HFFc6 (cell line): Measurements from ENCODE around the gene HOXB2. TPM values are rescaled to one million over a fixed set of nuclear protein-coding genes. Genes with fewer than 3 reads are reported as not detected.
A peak's percentile ranks its signal among the peaks of the same experiment; 100 is the strongest.

Experiments used
- DNase-seq: peaks from one replicate; pipeline ENCODE4 v3.0.0-alpha.2; 2018
- H3K27ac Mint-ChIP-seq: 2 replicates; pipeline ENCODE4 v1.8.0; 2020; ENCODE audit warnings: mild to moderate bottlenecking, mixed read lengths
- H3K27me3 Mint-ChIP-seq: 2 replicates; pipeline ENCODE4 v1.8.0; 2021; ENCODE audit warnings: mild to moderate bottlenecking, moderate library complexity, mixed read lengths; ENCODE audit not compliant: insufficient read depth
- H3K36me3 Mint-ChIP-seq: 2 replicates; pipeline ENCODE4 v1.8.0; 2021; ENCODE audit warnings: low read depth, mixed read lengths
- H3K4me1 Mint-ChIP-seq: 2 replicates; pipeline ENCODE4 v1.8.0; 2020; ENCODE audit warnings: low read depth, mixed read lengths
- H3K4me3 Mint-ChIP-seq: 2 replicates; pipeline ENCODE4 v1.8.0; 2020; ENCODE audit warnings: mild to moderate bottlenecking, moderate library complexity, mixed read lengths
- H3K9me3 Mint-ChIP-seq: 2 replicates; pipeline ENCODE4 v1.8.0; 2020; ENCODE audit warnings: mild to moderate bottlenecking, mixed read lengths
- total RNA-seq, 6 experiments: library from RNA; stranded (reverse); fragmentation: NEBNext Ultra II Directional; extraction: Animal tissue kit (Norgen Biotek cat#: 25700); gene quantifications; 2 replicates in 1 of 6; 3 replicates in 5 of 6; pipeline ENCODE4 v1.2.3, GENCODE V29; 2021
- TF ChIP-seq, protein P1 (sequence below): fragments of 200-600 bp; sonication (generic); IDR thresholded peaks from 2 replicates; pipeline ENCODE4 v1.5.0; 2021; ENCODE audit warnings: antibody characterized with exemption, mild to moderate bottlenecking

Gene HOXB2
- total RNA-seq, 6 experiments from 2014 or later, result not detected

DNA sequence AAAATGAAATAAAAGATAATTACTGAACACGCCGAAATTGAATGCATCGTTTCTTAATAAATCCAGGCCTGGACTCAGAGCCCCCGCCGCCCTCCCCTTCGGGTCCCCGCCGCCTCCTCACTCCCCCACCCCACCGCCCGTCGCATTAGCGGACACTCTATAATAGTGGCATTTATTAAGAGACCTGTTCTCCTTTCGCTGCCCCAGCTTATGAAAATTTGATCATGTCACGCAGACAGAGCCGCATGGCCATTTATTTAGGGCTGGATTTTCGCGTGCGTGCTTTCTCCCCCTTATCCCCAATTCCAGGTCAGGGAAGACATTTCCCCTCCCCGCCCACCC is 6.3 kb upstream of the HOXB2 start:
- no peak overlapping the region for H3K4me3 Mint-ChIP-seq
- H3K9me3 Mint-ChIP-seq, result no peaks in the 10 kb centered on the region
- peaks cover 69% of the 10 kb centered on the region for H3K27me3 Mint-ChIP-seq
- H3K4me1 Mint-ChIP-seq, result no peaks in the 10 kb centered on the region
- H3K27ac Mint-ChIP-seq, result no peak overlapping the region
- no peak for DNase-seq
- no peaks in the 10 kb centered on the region for H3K36me3 Mint-ChIP-seq
- TF ChIP-seq, protein P1, sequence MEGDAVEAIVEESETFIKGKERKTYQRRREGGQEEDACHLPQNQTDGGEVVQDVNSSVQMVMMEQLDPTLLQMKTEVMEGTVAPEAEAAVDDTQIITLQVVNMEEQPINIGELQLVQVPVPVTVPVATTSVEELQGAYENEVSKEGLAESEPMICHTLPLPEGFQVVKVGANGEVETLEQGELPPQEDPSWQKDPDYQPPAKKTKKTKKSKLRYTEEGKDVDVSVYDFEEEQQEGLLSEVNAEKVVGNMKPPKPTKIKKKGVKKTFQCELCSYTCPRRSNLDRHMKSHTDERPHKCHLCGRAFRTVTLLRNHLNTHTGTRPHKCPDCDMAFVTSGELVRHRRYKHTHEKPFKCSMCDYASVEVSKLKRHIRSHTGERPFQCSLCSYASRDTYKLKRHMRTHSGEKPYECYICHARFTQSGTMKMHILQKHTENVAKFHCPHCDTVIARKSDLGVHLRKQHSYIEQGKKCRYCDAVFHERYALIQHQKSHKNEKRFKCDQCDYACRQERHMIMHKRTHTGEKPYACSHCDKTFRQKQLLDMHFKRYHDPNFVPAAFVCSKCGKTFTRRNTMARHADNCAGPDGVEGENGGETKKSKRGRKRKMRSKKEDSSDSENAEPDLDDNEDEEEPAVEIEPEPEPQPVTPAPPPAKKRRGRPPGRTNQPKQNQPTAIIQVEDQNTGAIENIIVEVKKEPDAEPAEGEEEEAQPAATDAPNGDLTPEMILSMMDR, result no peak

DNA sequence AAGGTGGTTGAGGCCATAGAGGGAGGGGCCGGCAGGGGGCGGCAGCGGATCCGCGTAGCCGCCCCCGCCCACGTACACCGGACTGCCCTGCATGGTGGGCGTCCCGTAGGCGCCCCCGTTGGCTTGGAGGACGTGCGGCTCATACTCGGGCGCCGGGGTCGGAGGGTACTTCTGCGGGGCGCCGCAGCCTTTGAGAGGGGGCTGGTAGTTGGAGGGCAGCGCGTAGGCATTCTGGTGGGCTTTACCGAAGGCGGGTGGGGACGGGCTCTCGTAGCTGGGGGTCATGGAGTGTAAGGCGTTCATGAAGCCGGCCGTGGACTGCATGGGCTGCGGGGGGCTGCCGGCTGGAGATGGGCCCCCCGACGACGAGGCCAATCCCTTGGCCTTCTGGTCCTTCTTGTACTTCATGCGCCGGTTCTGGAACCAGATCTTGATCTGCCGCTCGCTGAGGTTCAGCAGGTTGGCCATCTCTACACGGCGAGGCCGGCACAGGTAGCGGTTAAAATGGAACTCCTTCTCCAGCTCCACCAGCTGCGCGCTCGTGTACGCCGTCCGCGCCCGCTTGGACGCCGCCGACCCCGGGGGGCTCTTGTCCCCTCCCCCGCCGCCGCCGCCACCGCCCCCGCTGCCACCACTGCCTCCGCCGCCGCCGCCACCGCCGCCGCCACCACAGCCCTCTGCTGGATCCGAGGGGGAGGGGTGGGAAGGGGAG is 5.7 kb upstream of the HOXB2 start:
- peaks cover 68% of the 10 kb centered on the region for H3K27me3 Mint-ChIP-seq
- TF ChIP-seq, protein P1, result peak; percentile 31; the same call in 1 of the 2 replicates

DNA sequence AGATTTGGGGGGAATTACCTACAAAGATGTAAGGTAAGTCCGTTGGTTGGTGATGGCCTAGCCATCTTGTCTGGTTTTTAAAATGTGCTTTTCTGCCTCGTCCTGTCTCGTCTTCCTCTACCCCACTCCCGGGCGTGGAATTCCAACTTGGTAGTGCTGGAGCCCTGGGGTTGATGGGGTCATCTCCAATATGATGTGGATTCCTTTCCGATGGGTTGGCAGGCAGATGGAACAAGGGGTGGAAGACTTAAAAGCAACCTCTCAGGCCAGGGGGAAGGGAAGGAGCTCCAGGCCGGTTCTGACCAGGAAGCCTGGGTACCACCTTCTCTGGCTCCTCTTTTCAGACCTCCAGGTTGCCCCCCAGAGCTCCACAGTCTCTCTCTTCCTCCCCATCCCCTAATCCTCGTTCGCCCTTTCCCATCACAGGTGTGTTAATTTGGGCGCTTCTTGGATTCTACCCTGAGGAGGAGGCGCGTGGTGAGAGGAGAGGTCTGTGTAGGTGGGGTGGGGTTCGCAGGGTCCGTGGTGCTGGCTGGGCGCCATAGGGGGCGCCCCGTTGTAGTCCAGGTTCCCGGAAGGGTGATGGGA is 5.1 kb upstream of the HOXB2 start:
- H3K4me1 Mint-ChIP-seq, result no peaks in the 10 kb centered on the region
- H3K27me3 Mint-ChIP-seq, result peaks cover 70% of the 10 kb centered on the region
- no peaks in the 10 kb centered on the region for H3K9me3 Mint-ChIP-seq
- TF ChIP-seq, protein P1, result no peak
- no peak overlapping the region for H3K4me3 Mint-ChIP-seq
- H3K27ac Mint-ChIP-seq, result no peak overlapping the region
- no peak for DNase-seq
- no peaks in the 10 kb centered on the region for H3K36me3 Mint-ChIP-seq

More for the DNA sequence above, 5.7 kb upstream of the HOXB2 start:
- no peak overlapping the region for H3K27ac Mint-ChIP-seq
- H3K9me3 Mint-ChIP-seq, result no peaks in the 10 kb centered on the region
- H3K4me1 Mint-ChIP-seq, result no peaks in the 10 kb centered on the region
- H3K36me3 Mint-ChIP-seq, result no peaks in the 10 kb centered on the region
- no peak for DNase-seq
- no peak overlapping the region for H3K4me3 Mint-ChIP-seq

DNA sequence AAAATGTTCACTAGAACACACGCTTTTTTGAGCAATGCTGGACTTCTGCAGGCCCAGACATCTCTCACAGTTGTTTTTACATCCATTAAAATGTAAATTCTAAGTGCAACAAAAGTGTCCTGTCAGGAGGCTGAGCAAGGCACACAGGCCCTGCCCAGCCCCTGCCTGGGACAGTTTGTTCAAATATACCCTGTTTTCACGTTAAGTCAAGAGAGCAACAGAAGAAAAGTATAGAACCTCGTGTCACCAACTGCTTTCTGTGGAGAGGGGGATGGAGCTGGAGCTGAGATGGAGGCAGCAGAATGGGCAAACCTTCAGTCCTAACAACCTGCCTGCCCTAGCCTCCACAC is 4.3 kb upstream of the HOXB2 start:
- Mint-ChIP-seq H3K9me3 (no peaks in the 10 kb centered on the region), H3K4me3 (no peak overlapping the region), H3K4me1 (no peaks in the 10 kb centered on the region), H3K36me3 (no peaks in the 10 kb centered on the region), H3K27ac (no peak overlapping the region), H3K27me3 (peaks cover 66% of the 10 kb centered on the region)
- TF ChIP-seq, protein P1, result no peak
- DNase-seq, result no peak

DNA sequence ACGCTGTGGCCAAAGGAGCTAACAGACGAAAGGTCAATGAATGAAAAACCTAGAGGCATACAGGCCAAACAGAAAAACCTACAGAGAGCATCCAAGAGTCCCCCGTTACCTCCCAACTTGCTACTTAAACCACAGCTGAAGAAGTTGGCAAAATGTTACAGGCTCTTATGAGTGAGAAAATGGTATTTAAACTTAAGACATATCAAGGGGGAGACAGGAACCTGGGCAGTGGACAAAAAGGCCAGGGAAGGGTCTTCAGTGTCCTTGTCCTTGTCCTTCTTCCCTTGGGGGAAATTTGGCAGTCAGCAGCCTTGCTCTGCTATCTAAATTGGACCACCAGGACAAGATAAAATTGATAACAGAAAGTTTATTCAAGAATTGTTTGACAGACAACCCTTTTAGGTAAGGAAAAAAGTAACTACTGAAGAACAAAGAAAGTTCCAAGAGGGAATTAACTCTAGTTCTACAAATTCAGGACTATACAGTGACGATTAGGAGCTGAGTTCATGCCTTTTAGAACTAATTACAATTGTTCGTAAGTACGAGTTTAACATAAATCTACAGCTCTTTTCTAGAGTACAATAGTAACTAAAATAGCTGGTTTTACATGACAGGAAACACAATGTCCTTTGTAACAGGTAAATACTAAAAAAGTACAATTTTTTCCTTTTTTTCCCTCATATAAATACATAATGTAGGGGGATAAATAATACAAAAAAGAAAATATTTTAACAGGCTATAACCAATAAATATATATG is 3.8 kb upstream of the HOXB2 start:
- no peak overlapping the region for H3K27ac Mint-ChIP-seq
- no peaks in the 10 kb centered on the region for H3K36me3 Mint-ChIP-seq
- H3K4me1 Mint-ChIP-seq, result no peaks in the 10 kb centered on the region

More for the DNA sequence above, 3.8 kb upstream of the HOXB2 start:
- H3K27me3 Mint-ChIP-seq, result peaks cover 66% of the 10 kb centered on the region
- TF ChIP-seq, protein P1, result no peak
- no peak overlapping the region for H3K4me3 Mint-ChIP-seq
- no peaks in the 10 kb centered on the region for H3K9me3 Mint-ChIP-seq
- DNase-seq, result no peak
